HEK293T (cell line): ENCODE measurements around the gene ZC3H12C.

Experiments
- CTCF ChIA-PET: fragments of 350-600 bp; formaldehyde crosslinking; extraction: SDS; loops from one replicate; lab custom pipeline; 2021; ENCODE audit warnings: antibody characterized with exemption, inconsistent platforms; lab: Yijun Ruan, JAX
- POLR2A ChIA-PET: fragments of 350-600 bp; formaldehyde crosslinking; extraction: SDS; loops from one replicate; lab custom pipeline; 2020; ENCODE audit warnings: antibody characterized with exemption, inconsistent platforms; lab: Yijun Ruan, JAX
- DNase-seq: peaks from one replicate; pipeline ENCODE4 v3.0.0; 2012; ENCODE audit warnings: mixed read lengths; ENCODE audit errors: extremely low spot score
- ARNT ChIP-seq: fragments of 450-650 bp; IDR thresholded peaks from 2 replicates; pipeline ENCODE4 v1.6.1; 2017; ENCODE audit warnings: mild to moderate bottlenecking
- BHLHE40 ChIP-seq: fragments of 450-650 bp; IDR thresholded peaks from 2 replicates; pipeline ENCODE4 v1.6.1; 2016; ENCODE audit warnings: mild to moderate bottlenecking, moderate library complexity, borderline replicate concordance
- CTBP1 ChIP-seq: fragments of 450-650 bp; IDR thresholded peaks from 2 replicates; pipeline ENCODE4 v1.6.1; 2016; ENCODE audit warnings: borderline replicate concordance
- ELF4 ChIP-seq: fragments of 450-650 bp; IDR thresholded peaks from 2 replicates; pipeline ENCODE4 v1.6.1; 2017; ENCODE audit warnings: antibody characterized with exemption
- FOXA1 ChIP-seq: fragments of 450-650 bp; IDR thresholded peaks from 2 replicates; pipeline ENCODE4 v1.6.1; 2016; ENCODE audit warnings: mild to moderate bottlenecking
- FOXK2 ChIP-seq: fragments of 450-650 bp; IDR thresholded peaks from 2 replicates; pipeline ENCODE4 v1.6.1; 2016; ENCODE audit warnings: mild to moderate bottlenecking
- FOXM1 ChIP-seq: fragments of 450-650 bp; IDR thresholded peaks from 2 replicates; pipeline ENCODE4 v1.6.1; 2017; ENCODE audit warnings: mild to moderate bottlenecking, borderline replicate concordance
- HDGF ChIP-seq: fragments of 450-650 bp; IDR thresholded peaks from 2 replicates; pipeline ENCODE4 v1.6.1; 2017; ENCODE audit warnings: antibody characterized with exemption, borderline replicate concordance
- L3MBTL2 ChIP-seq: fragments of 450-650 bp; conservative IDR thresholded peaks from 2 replicates; pipeline ENCODE4 v1.6.1; 2016; ENCODE audit warnings: mild to moderate bottlenecking
- LEF1 ChIP-seq: fragments of 450-650 bp; IDR thresholded peaks from 2 replicates; pipeline ENCODE4 v1.6.1; 2017; ENCODE audit warnings: mild to moderate bottlenecking, borderline replicate concordance
- NFRKB ChIP-seq: fragments of 450-650 bp; IDR thresholded peaks from 2 replicates; pipeline ENCODE4 v1.6.1; 2016; ENCODE audit warnings: mild to moderate bottlenecking, moderate library complexity
- PKNOX1 ChIP-seq: fragments of 450-650 bp; IDR thresholded peaks from 2 replicates; pipeline ENCODE4 v1.6.1; 2016
- SP1 ChIP-seq: fragments of 450-650 bp; IDR thresholded peaks from 2 replicates; pipeline ENCODE4 v1.6.1; 2017
- SUZ12 ChIP-seq: fragments of 450-650 bp; IDR thresholded peaks from 2 replicates; pipeline ENCODE4 v1.6.1; 2016; ENCODE audit warnings: mild to moderate bottlenecking
- TARDBP ChIP-seq: fragments of 450-650 bp; IDR thresholded peaks from 2 replicates; pipeline ENCODE4 v1.6.1; 2016
- ZNF384 ChIP-seq: fragments of 450-650 bp; IDR thresholded peaks from 2 replicates; pipeline ENCODE4 v1.6.1; 2016

ZC3H12C gene

GRCh38 chr11:110092515-110093406 lies at the start of gene ZC3H12C:
ZC3H12C (plus strand) TSS chr11:110093392; CDS start chr11:110093412, 20 bp downstream.
- TF ChIP-seq BHLHE40: no peak
- no peak for TF ChIP-seq HDGF
- peak; percentile 68 for TF ChIP-seq L3MBTL2
- TF ChIP-seq ARNT: no peak
- TF ChIP-seq SUZ12: no peak
- no peak for TF ChIP-seq ELF4
- peak; percentile 77 for DNase-seq
- ChIA-PET POLR2A (interaction anchor here (0.8 to 2.1 kb wide), 8 partner anchors 10 to 141 kb away, joined by 3 to 13 read pairs (median 4); no protein-coding TSS in a partner anchor), CTCF (interaction anchor here (1.0 to 1.3 kb wide), 4 partner anchors 8 to 151 kb away, joined by 3 to 6 read pairs (median 4); no protein-coding TSS in a partner anchor)

GRCh38 chr11:110044226-110044968 lies 48.8 kb upstream of the ZC3H12C start:
- ChIA-PET CTCF (no interaction called here), POLR2A (no interaction called here)
- TF ChIP-seq NFRKB (no peak), FOXM1 (no peak), CTBP1 (no peak), FOXA1 (no peak), ELF4 (no peak), TARDBP (no peak), FOXK2 (no peak), ZNF384 (no peak), LEF1 (no peak), HDGF (no peak), BHLHE40 (no peak), L3MBTL2 (no peak), SP1 (no peak), SUZ12 (no peak)
- no peak for DNase-seq

- CTCF ChIA-PET: no interaction called here
- TF ChIP-seq TARDBP (no peak), NFRKB (no peak), FOXK2 (no peak), CTBP1 (no peak), LEF1 (no peak), FOXM1 (no peak), BHLHE40 (no peak), SP1 (no peak)
- POLR2A ChIA-PET: no interaction called here
- no peak for DNase-seq
These were observed 46.3 kb upstream of the ZC3H12C start for GRCh38 chr11:110046775-110047380.

GRCh38 chr11:110049501-110050200 lies 43.5 kb upstream of the ZC3H12C start:
- no peak for DNase-seq
- POLR2A ChIA-PET: no interaction called here
- CTCF ChIA-PET: no interaction called here
- no peak for TF ChIP-seq HDGF
- TF ChIP-seq FOXK2: no peak
- TF ChIP-seq LEF1: no peak
- TF ChIP-seq BHLHE40: no peak
- TF ChIP-seq ELF4: no peak
- no peak for TF ChIP-seq ARNT
- no peak for TF ChIP-seq SP1
- no peak for TF ChIP-seq TARDBP
- TF ChIP-seq CTBP1: no peak
- TF ChIP-seq ZNF384: no peak
- no peak for TF ChIP-seq FOXA1
- TF ChIP-seq SUZ12: no peak
- no peak for TF ChIP-seq NFRKB
- no peak for TF ChIP-seq PKNOX1
- no peak for TF ChIP-seq L3MBTL2
- TF ChIP-seq FOXM1: no peak

GRCh38 chr11:110050201-110050506 lies 43.0 kb upstream of the ZC3H12C start:
- ChIA-PET CTCF (no interaction called here), POLR2A (no interaction called here)
- no peak for DNase-seq
- TF ChIP-seq L3MBTL2: no peak
- TF ChIP-seq SUZ12: no peak
- no peak for TF ChIP-seq ELF4
- no peak for TF ChIP-seq SP1
- no peak for TF ChIP-seq CTBP1

GRCh38 chr11:110053848-110054414 lies 39.3 kb upstream of the ZC3H12C start:
- ChIA-PET CTCF (no interaction called here), POLR2A (no interaction called here)
- TF ChIP-seq FOXM1: no peak
- no peak for DNase-seq

- TF ChIP-seq PKNOX1 (no peak), SP1 (no peak), FOXK2 (no peak), BHLHE40 (no peak), SUZ12 (no peak), L3MBTL2 (no peak), ARNT (no peak), NFRKB (no peak), FOXM1 (no peak), CTBP1 (no peak)
- no peak for DNase-seq
- POLR2A ChIA-PET: no interaction called here
- CTCF ChIA-PET: no interaction called here
These were observed 36.2 kb upstream of the ZC3H12C start for GRCh38 chr11:110056956-110057355.
